Cardiac fibroblast (primary cell): Measurements from ENCODE around the gene RTCA.
"Not testable (repeated sequence)": the region's sequence is repeated elsewhere in the genome, so short reads cannot be mapped to it uniquely, and the experiment has no call there.

Experiments used
- DNase-seq, 2 donors: peaks; one replicate each; pipeline versions ENCODE4 v3.0.0 to v3.0.0-alpha.2; 2010; ENCODE audit warnings: low read depth in 2 of 2
- H3K4me3 ChIP-seq, 2 donors: replicated peaks in 1 of 2; 1 replicate in 1 of 2; 2 replicates in 1 of 2; pipeline ENCODE4 v1.5.1; 2011; ENCODE audit warnings: low read depth in 2 of 2, low read length in 2 of 2, mild to moderate bottlenecking in 2 of 2, moderate library complexity in 1 of 2
- TF ChIP-seq, protein P1 (sequence below): IDR thresholded peaks from one replicate; pipeline ENCODE4 v1.5.1; 2011; ENCODE audit warnings: low read depth, mild to moderate bottlenecking, low read length, inconsistent platforms

RTCA gene

DNA sequence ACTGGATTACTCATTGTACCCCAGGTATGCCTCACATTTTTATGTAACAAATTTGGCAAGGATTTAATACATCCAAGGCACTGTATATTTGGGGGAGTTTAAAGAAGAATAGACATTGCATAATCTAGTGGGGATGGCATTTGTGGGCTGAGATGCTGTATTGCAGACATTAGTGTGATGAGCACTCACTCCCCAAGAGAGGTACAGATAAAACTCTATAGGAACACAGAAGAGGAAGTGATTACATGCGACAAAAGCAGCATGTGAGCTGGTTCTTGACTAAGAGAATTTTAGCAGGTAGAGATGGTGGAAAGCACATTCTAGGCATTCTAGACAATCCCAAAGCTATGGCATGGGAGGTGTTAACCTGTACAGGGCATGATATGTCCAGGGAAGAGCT is 62.1 kb downstream of the RTCA start:
- no peak overlapping the region for H3K4me3 ChIP-seq
- TF ChIP-seq, protein P1, sequence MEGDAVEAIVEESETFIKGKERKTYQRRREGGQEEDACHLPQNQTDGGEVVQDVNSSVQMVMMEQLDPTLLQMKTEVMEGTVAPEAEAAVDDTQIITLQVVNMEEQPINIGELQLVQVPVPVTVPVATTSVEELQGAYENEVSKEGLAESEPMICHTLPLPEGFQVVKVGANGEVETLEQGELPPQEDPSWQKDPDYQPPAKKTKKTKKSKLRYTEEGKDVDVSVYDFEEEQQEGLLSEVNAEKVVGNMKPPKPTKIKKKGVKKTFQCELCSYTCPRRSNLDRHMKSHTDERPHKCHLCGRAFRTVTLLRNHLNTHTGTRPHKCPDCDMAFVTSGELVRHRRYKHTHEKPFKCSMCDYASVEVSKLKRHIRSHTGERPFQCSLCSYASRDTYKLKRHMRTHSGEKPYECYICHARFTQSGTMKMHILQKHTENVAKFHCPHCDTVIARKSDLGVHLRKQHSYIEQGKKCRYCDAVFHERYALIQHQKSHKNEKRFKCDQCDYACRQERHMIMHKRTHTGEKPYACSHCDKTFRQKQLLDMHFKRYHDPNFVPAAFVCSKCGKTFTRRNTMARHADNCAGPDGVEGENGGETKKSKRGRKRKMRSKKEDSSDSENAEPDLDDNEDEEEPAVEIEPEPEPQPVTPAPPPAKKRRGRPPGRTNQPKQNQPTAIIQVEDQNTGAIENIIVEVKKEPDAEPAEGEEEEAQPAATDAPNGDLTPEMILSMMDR, result no peak
- no peak for DNase-seq

DNA sequence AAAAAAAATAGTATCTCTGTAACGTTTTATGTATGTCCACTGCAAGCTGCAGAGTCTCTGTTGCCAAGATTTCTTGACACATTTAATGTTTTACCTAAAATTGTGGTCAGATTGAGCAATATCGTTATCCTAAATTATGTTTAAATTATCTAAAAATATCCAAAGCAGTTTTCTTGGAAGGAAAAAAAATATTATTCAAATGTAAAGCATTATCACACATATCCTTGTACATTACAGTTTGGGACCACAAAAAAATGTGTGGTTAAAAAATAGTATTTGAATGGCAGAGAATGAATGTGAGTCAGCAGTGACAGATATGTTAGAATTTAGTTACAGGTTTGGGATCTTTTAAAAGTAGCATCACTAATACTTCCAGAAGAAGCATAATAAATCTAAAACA is 65.1 kb downstream of the RTCA start:
- not testable (repeated sequence) for H3K4me3 ChIP-seq
- DNase-seq, result peak in 1 of 2 donors; percentile 26

DNA sequence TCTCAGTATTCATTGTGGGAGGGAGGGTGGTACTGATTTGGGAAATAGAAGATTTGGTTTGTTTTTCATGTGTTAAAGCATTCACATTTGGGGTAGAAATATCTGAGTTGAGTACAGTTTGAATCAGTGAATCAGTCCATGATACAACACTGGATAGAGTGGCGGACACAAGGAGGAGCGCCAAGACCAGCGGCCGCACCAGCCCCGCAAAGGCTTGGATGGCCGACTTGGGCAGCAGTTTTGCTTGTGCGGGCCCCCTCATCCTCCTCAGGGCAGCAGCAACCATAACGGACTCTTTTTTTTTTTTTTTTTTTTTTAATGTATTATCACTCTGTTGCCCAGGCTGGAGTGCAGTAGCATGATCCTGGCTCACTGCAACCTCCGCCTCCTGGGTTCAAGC is 66.3 kb downstream of the RTCA start:
- TF ChIP-seq, protein P1, result no peak
- H3K4me3 ChIP-seq, result no peak overlapping the region
- DNase-seq, result no peak

DNA sequence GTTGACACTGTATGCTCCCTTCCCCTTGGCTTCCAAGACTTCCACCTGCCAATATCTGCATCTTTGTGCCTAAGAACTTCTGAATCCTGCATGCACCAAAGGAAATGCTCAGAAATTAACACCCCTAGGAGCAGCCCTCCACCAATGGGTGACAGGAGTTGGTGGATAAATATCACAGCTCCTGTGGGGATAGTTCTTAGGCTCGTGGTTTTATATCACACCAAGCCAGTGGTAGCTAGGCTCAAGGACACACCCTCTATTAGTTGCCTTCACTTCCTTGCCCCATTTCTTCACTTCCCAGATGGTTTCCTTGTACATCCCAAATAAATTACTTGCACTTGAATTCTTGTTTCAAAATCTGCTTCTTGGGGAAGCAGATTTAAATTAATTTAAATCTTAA is 69.4 kb downstream of the RTCA start:
- no peak for DNase-seq
- H3K4me3 ChIP-seq, result no peak overlapping the region
- TF ChIP-seq, protein P1, result no peak

DNA sequence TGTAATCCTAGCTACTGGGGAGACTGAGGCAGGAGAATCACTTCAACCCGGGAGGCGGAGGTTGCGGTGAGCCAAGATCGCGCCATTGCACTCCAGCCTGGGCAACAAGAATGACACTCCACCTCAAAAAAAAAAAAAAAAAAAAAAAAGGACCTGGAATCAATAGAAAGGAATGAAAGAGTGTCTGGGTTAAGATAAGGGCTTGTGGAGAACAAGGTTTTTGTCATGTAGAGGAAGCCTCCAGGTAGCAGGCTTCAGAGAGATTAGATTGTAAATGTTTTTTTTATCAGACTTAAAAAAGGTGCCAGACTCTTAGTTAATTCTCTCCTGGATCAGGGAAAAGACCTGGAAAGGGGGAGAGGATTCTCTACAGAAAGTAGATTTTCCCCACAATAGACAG is 71.9 kb downstream of the RTCA start:
- DNase-seq, H3K4me3 ChIP-seq: not testable (repeated sequence)

DNA sequence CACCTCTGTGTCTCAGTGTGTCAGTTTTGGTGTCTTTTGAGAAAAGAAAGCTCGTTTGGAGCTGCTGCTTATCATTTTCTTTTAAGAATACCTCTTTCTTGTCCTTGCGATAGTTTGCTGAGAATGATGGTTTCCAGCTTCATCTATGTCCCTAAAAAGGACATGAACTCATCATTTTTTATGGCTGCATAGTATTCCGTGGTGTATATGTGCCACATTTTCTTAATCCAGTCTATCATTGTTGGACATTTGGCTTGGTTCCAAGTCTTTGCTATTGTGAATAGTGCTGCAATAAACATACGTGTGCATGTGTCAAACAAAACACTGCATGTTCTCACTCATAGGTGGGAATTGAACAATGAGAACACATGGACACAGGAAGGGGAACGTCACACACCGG is 73.7 kb downstream of the RTCA start:
- H3K4me3 ChIP-seq, DNase-seq: not testable (repeated sequence)

DNA sequence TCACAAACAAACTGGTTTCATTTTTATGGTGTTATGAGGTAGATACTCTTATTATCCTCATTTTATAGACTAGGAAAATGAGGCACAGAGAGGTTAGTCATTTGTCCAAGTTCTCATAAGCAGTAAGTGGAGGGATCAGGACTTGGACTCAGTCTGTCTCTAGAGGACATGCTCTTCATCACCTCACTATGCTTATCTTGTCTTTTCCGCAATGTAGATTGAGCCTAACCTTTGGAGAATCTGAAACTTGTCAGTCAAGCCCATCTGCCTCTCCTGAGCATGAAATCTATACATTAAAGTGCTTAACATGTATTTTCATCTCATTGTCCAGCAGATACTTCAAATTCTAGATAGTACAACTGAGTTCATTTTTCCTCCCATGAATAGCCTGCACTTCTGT is 74.5 kb downstream of the RTCA start:
- TF ChIP-seq, protein P1, result no peak
- DNase-seq, result no peak
- no peak overlapping the region for H3K4me3 ChIP-seq

DNA sequence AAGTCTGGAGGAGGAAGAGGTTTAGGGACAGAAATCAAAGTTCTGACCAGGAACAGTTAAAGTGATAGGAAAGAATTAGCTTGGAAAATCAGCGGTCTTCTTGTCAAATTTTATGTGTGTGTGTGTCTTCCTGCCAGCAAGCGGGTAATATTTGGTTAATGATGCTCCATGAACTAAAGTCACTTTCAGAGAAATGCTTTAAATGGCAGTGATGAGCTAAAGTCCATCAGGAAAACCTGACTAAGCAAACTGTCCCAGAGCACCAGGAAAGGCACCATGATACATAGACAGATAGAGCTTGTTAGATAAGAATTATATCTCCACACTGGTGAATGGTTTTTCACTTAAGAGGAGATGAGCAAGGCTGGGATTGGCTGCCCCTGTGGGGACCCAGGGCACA is 76.3 kb downstream of the RTCA start:
- no peak overlapping the region for H3K4me3 ChIP-seq
- DNase-seq, result no peak
- TF ChIP-seq, protein P1, result no peak
